H9 (cell line): ENCODE data around the gene ZFP28. TPM values are rescaled to one million over a fixed set of nuclear protein-coding genes. Genes with fewer than 3 reads are reported as not detected.

ENCODE experiments used
- DNase-seq: peaks from one replicate; pipeline ENCODE4 v3.0.0-alpha.2; 2017
- H2AFZ ChIP-seq: one replicate; pipeline ENCODE4 v1.6.1; 2013; ENCODE audit warnings: mild to moderate bottlenecking, low read length, control low read depth, moderate library complexity
- H2AK5ac ChIP-seq: 2 replicates; pipeline ENCODE4 v1.6.1; 2013; ENCODE audit warnings: low read length, control low read depth, mixed read lengths; ENCODE audit not compliant: insufficient read length
- H2BK120ac ChIP-seq: one replicate; pipeline ENCODE4 v1.6.1; 2013; ENCODE audit warnings: low read depth, mild to moderate bottlenecking, low read length, control low read depth, inconsistent platforms; ENCODE audit not compliant: poor library complexity, severe bottlenecking
- H2BK12ac ChIP-seq: 2 replicates; pipeline ENCODE4 v1.6.1; 2013; ENCODE audit warnings: low read length, control low read depth, mixed read lengths, low read depth; ENCODE audit not compliant: insufficient read length
- H2BK15ac ChIP-seq: 2 replicates; pipeline ENCODE4 v1.6.1; 2013; ENCODE audit warnings: low read depth, low read length, control low read depth
- H2BK20ac ChIP-seq: one replicate; pipeline ENCODE4 v1.6.1; 2013; ENCODE audit warnings: low read depth, mild to moderate bottlenecking, low read length, control low read depth, inconsistent platforms; ENCODE audit not compliant: poor library complexity, severe bottlenecking
- H2BK5ac ChIP-seq: 2 replicates; pipeline ENCODE4 v1.6.1; 2013; ENCODE audit warnings: low read length, control low read depth, mixed read lengths; ENCODE audit not compliant: insufficient read length
- H3K14ac ChIP-seq: 2 replicates; pipeline ENCODE4 v1.6.1; 2013; ENCODE audit warnings: low read length, control low read depth; ENCODE audit not compliant: insufficient read depth
- H3K18ac ChIP-seq: 2 replicates; pipeline ENCODE4 v1.6.1; 2013; ENCODE audit warnings: low read depth, mild to moderate bottlenecking, mixed read lengths, low read length, control low read depth; ENCODE audit not compliant: insufficient read length
- H3K23ac ChIP-seq: 2 replicates; pipeline ENCODE4 v1.6.1; 2013; ENCODE audit warnings: low read length, control low read depth, mixed read lengths, low read depth; ENCODE audit not compliant: insufficient read length
- H3K23me2 ChIP-seq: 2 replicates; pipeline ENCODE4 v1.6.1; 2013; ENCODE audit warnings: low read depth, mild to moderate bottlenecking, mixed read lengths, low read length, control low read depth; ENCODE audit not compliant: insufficient read length, poor library complexity, severe bottlenecking
- H3K27ac ChIP-seq: 2 replicates; pipeline ENCODE4 v1.5.1; 2013; ENCODE audit warnings: low read length, control low read depth, mixed read lengths, low read depth; ENCODE audit not compliant: insufficient read length
- H3K27me3 ChIP-seq: 2 replicates; pipeline ENCODE4 v1.6.1; 2013; ENCODE audit warnings: low read length, control low read depth, inconsistent platforms; ENCODE audit not compliant: insufficient read depth
- H3K4ac ChIP-seq: 2 replicates; pipeline ENCODE4 v1.6.1; 2013; ENCODE audit warnings: low read depth, mild to moderate bottlenecking, control low read depth, inconsistent platforms, low read length, moderate library complexity
- H3K4me1 ChIP-seq: 2 replicates; pipeline ENCODE4 v1.6.1; 2013; ENCODE audit warnings: low read length, control low read depth, inconsistent platforms; ENCODE audit not compliant: insufficient read depth
- H3K4me2 ChIP-seq: 2 replicates; pipeline ENCODE4 v1.6.1; 2013; ENCODE audit warnings: low read length, control low read depth, mixed read lengths; ENCODE audit not compliant: insufficient read length, insufficient read depth
- H3K56ac ChIP-seq: 2 replicates; pipeline ENCODE4 v1.6.1; 2013; ENCODE audit warnings: low read depth, mild to moderate bottlenecking, mixed read lengths, low read length, control low read depth; ENCODE audit not compliant: insufficient read length
- H3K79me1 ChIP-seq: 2 replicates; pipeline ENCODE4 v1.6.1; 2013; ENCODE audit warnings: low read depth, mild to moderate bottlenecking, moderate library complexity, low read length, control low read depth, inconsistent platforms; ENCODE audit not compliant: insufficient read depth, poor library complexity, severe bottlenecking
- H3K79me2 ChIP-seq: 2 replicates; pipeline ENCODE4 v1.6.1; 2013; ENCODE audit warnings: low read length, control low read depth, inconsistent platforms; ENCODE audit not compliant: insufficient read depth
- H3K9ac ChIP-seq: 2 replicates; pipeline ENCODE4 v1.6.1; 2013; ENCODE audit warnings: low read length, control low read depth, mixed read lengths; ENCODE audit not compliant: insufficient read length; ENCODE audit errors: extremely low read depth
- H3K9me3 ChIP-seq: one replicate; pipeline ENCODE4 v1.6.1; 2013; ENCODE audit warnings: low read depth, low read length, inconsistent platforms; ENCODE audit not compliant: control insufficient read depth
- H3T11ph ChIP-seq: one replicate; pipeline ENCODE4 v1.6.1; 2013; ENCODE audit warnings: mild to moderate bottlenecking, low read length, control low read depth, inconsistent platforms
- H4K20me1 ChIP-seq: one replicate; pipeline ENCODE4 v1.6.1; 2013; ENCODE audit not compliant: control insufficient read depth, insufficient read length, insufficient read depth
- H4K5ac ChIP-seq: 2 replicates; pipeline ENCODE4 v1.6.1; 2013; ENCODE audit warnings: low read depth, mild to moderate bottlenecking, mixed read lengths, low read length, control low read depth; ENCODE audit not compliant: insufficient read length
- H4K8ac ChIP-seq: replicated peaks from 2 replicates; pipeline ENCODE4 v1.6.1; 2013; ENCODE audit warnings: low read length, control low read depth, mixed read lengths, low read depth; ENCODE audit not compliant: insufficient read length
- H4K91ac ChIP-seq: 2 replicates; pipeline ENCODE4 v1.6.1; 2013; ENCODE audit warnings: low read depth, mild to moderate bottlenecking, moderate library complexity, mixed read lengths, low read length, control low read depth; ENCODE audit not compliant: insufficient read length
- H3K27ac Mint-ChIP-seq, 3 experiments: 2 replicates in 2 of 3; 3 replicates in 1 of 3; pipeline ENCODE4 v1.8.0; 2020 to 2021; ENCODE audit warnings: mixed read lengths in 3 of 3, mild to moderate bottlenecking in 1 of 3, moderate library complexity in 1 of 3
- H3K27me3 Mint-ChIP-seq: 2 replicates; pipeline ENCODE4 v1.8.0; 2021; ENCODE audit warnings: low read depth, mild to moderate bottlenecking, moderate library complexity, mixed read lengths
- H3K36me3 Mint-ChIP-seq, 3 experiments: 2 replicates in 2 of 3; 3 replicates in 1 of 3; pipeline ENCODE4 v1.8.0; 2020 to 2021; ENCODE audit warnings: low read depth in 3 of 3, mixed read lengths in 3 of 3; ENCODE audit not compliant: insufficient read depth in 1 of 3
- H3K4me1 Mint-ChIP-seq, 2 experiments: 2 replicates each; pipeline ENCODE4 v1.8.0; 2020; ENCODE audit warnings: mixed read lengths in 2 of 2
- H3K4me3 Mint-ChIP-seq, 2 experiments: 2 replicates in 1 of 2; 3 replicates in 1 of 2; pipeline ENCODE4 v1.8.0; 2020 to 2021; ENCODE audit warnings: mild to moderate bottlenecking in 2 of 2, mixed read lengths in 2 of 2, moderate library complexity in 1 of 2
- H3K9me3 Mint-ChIP-seq, 2 experiments: 2 replicates in 1 of 2; 3 replicates in 1 of 2; pipeline ENCODE4 v1.8.0; 2020; ENCODE audit warnings: mild to moderate bottlenecking in 2 of 2, mixed read lengths in 2 of 2, moderate library complexity in 1 of 2
- CTCF ChIP-seq: fragments of 200-600 bp; sonication (generic); conservative IDR thresholded peaks from 3 replicates; pipeline ENCODE4 v1.8.0; 2021; ENCODE audit warnings: antibody characterized with exemption, mild to moderate bottlenecking
- WGBS: extraction: QIAGEN DNeasy Blood & Tissue Kit; methylation state at CpG from one replicate; pipeline ENCODE4 v1.1.7; 2013; ENCODE audit warnings: missing lambda C conversion rate, low lambda C conversion rate, mixed read lengths; ENCODE audit not compliant: insufficient read length; ENCODE audit errors: extremely low coverage; 5-methylcytosine and 5-hydroxymethylcytosine counted together
- total RNA-seq: library from RNA; stranded (reverse); gene quantifications from 2 replicates; pipeline ENCODE4 v1.2.1, GENCODE V29; 2021

ZFP28 gene
- total RNA-seq, 1 experiment from 2014 or later: 3.8 TPM

GRCh38 chr19:56577719-56578602 lies 39.2 kb downstream of the ZFP28 start:
- Mint-ChIP-seq H3K36me3 (peaks cover 64 to 76% (median 66%) of the 10 kb centered on the region in 3 experiments), H3K9me3 (peaks cover 92 to 95% of the 10 kb centered on the region in 2 experiments), H3K27ac (no peak overlapping the region), H3K27me3 (peaks cover 2% of the 10 kb centered on the region; the same call in 1 of the 2 replicates), H3K4me3 (no peak overlapping the region), H3K4me1 (no peaks in the 10 kb centered on the region)
- Histone ChIP-seq H3K79me1 (no peaks in the 10 kb centered on the region), H3K4me1 (no peaks in the 10 kb centered on the region), H2AFZ (no peak overlapping the region), H2AK5ac (no peak overlapping the region), H3K27me3 (no peaks in the 10 kb centered on the region), H2BK120ac (no peak overlapping the region), H3K18ac (no peak overlapping the region), H3K9ac (no peak overlapping the region), H3K23me2 (no peaks in the 10 kb centered on the region), H3K27ac (no peak overlapping the region), H2BK5ac (no peak overlapping the region), H4K20me1 (no peaks in the 10 kb centered on the region), H4K5ac (no peak overlapping the region), H3K23ac (no peak overlapping the region), H3K56ac (no peak overlapping the region), H3K14ac (no peak overlapping the region), H2BK20ac (no peak overlapping the region), H3K9me3 (peaks cover 86% of the 10 kb centered on the region), H4K8ac (no peak overlapping the region), H3K4me2 (no peak overlapping the region), H2BK15ac (no peak overlapping the region), H4K91ac (no peak overlapping the region), H2BK12ac (no peak overlapping the region), H3T11ph (no peak overlapping the region), H3K4ac (no peak overlapping the region), H3K79me2 (no peaks in the 10 kb centered on the region)
- no peak for TF ChIP-seq CTCF
- DNase-seq: no peak
- WGBS: no CpG with 5 or more reads among the region's 11 CpGs
